ENCODE data around the gene COX18.

GRCh38 chr4:73053974-73054480 is 15.5 kb downstream of the COX18 start:
- no peak for TF ChIP-seq CTCF (IDR thresholded peaks at IDR 0.05; ENCODE audit: poor library complexity, severe bottlenecking)
- no peak for TF ChIP-seq EP300 (conservative IDR thresholded peaks at IDR 0.05; ENCODE audit: poor library complexity, severe bottlenecking)
- TF ChIP-seq POLR2AphosphoS5 (IDR thresholded peaks at IDR 0.05): no peak
- TF ChIP-seq EZH2 (IDR thresholded peaks at IDR 0.05; ENCODE audit: borderline replicate concordance, insufficient read depth, low read length, poor library complexity, severe bottlenecking): no peak
- TF ChIP-seq MXI1 (conservative IDR thresholded peaks at IDR 0.05; ENCODE audit: poor library complexity, severe bottlenecking): no peak
- TF ChIP-seq TAF1 (IDR thresholded peaks at IDR 0.05; ENCODE audit: low read depth): no peak
- TF ChIP-seq RAD21 (conservative IDR thresholded peaks at IDR 0.05): no peak
- no peak for TF ChIP-seq REST (IDR thresholded peaks at IDR 0.05; ENCODE audit: borderline replicate concordance)
- no peak for TF ChIP-seq SMC3 (conservative IDR thresholded peaks at IDR 0.05; ENCODE audit: poor library complexity)

Measured in neural cell (in vitro differentiated cells).